ENCODE data around the gene GALR2. TPM values are rescaled to one million over a fixed set of nuclear protein-coding genes. Genes with fewer than 3 reads are reported as not detected.

GALR2 gene
- total and polyA plus RNA-seq, 9 of the 15 experiments (the other 6 are each of a cell fraction or from before 2014, with no cell fraction given), result 0.34 TPM; not detected in 8

- TF ChIP-seq ZFX (CRISPR knock-in tag; IDR thresholded peaks at IDR 0.05), result no peak
- TF ChIP-seq FOXJ3 (CRISPR knock-in tag; IDR thresholded peaks at IDR 0.05), result no peak
- TF ChIP-seq ELF4 (CRISPR knock-in tag; IDR thresholded peaks at IDR 0.05), result no peak
- TF ChIP-seq TEAD4 (IDR thresholded peaks at IDR 0.05; ENCODE audit: low read length), result no peak
- TF ChIP-seq TEAD4 (CRISPR knock-in tag; IDR thresholded peaks at IDR 0.05; ENCODE audit: borderline replicate concordance), result no peak
- TF ChIP-seq, protein P1, sequence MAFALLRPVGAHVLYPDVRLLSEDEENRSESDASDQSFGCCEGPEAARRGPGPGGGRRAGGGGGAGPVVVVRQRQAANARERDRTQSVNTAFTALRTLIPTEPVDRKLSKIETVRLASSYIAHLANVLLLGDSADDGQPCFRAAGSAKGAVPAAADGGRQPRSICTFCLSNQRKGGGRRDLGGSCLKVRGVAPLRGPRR (CRISPR knock-in tag; IDR thresholded peaks at IDR 0.05), result no peak
- TF ChIP-seq ZNF133 (CRISPR knock-in tag; IDR thresholded peaks at IDR 0.05), result no peak
- TF ChIP-seq MTA3 (IDR thresholded peaks at IDR 0.05; ENCODE audit: borderline replicate concordance), result no peak
- no peak for TF ChIP-seq ZNF318 (IDR thresholded peaks at IDR 0.05; ENCODE audit: borderline replicate concordance in 1 of 2, low read depth in 1 of 2)
- TF ChIP-seq BCOR (IDR thresholded peaks at IDR 0.05), result no peak
- TF ChIP-seq CBFB (CRISPR knock-in tag; IDR thresholded peaks at IDR 0.05), result no peak
- no peak for TF ChIP-seq RBM22 (IDR thresholded peaks at IDR 0.05; ENCODE audit: low read depth, low read length, poor library complexity, severe bottlenecking)
- no peak for TF ChIP-seq ZNF280A (IDR thresholded peaks at IDR 0.05; ENCODE audit: low read depth, partially characterized antibody)
- peak; percentile 29; the same call in 1 of the 2 replicates for TF ChIP-seq SMC3 (conservative IDR thresholded peaks at IDR 0.05; ENCODE audit: insufficient read depth, low read depth, low read length)
- no peak for TF ChIP-seq ZFP36 (IDR thresholded peaks at IDR 0.05; ENCODE audit: low read depth, low read length, partially characterized antibody)
- TF ChIP-seq, protein P2, sequence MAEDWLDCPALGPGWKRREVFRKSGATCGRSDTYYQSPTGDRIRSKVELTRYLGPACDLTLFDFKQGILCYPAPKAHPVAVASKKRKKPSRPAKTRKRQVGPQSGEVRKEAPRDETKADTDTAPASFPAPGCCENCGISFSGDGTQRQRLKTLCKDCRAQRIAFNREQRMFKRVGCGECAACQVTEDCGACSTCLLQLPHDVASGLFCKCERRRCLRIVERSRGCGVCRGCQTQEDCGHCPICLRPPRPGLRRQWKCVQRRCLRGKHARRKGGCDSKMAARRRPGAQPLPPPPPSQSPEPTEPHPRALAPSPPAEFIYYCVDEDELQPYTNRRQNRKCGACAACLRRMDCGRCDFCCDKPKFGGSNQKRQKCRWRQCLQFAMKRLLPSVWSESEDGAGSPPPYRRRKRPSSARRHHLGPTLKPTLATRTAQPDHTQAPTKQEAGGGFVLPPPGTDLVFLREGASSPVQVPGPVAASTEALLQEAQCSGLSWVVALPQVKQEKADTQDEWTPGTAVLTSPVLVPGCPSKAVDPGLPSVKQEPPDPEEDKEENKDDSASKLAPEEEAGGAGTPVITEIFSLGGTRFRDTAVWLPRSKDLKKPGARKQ (CRISPR knock-in tag; IDR thresholded peaks at IDR 0.05), result no peak
These were observed 50.2 kb downstream of the GALR2 start (continued) for GRCh38 chr17:76124582-76125390.

All from K562 (cell line).